GM23338 (cell line): ENCODE results near the gene NVL.

Source experiments
- CREB1 ChIP-seq: fragments of 250-450 bp; sonication (Bioruptor Pico); IDR thresholded peaks from 2 replicates; pipeline ENCODE4 v1.5.0; 2020; ENCODE audit warnings: low read depth, mild to moderate bottlenecking, moderate library complexity
- EZH2 ChIP-seq: fragments of 200-600 bp; sonication (generic); IDR thresholded peaks from one replicate; pipeline ENCODE4 v1.8.0; 2017; ENCODE audit warnings: antibody characterized with exemption, mild to moderate bottlenecking, low read depth; ENCODE audit not compliant: unreplicated experiment
- EZH2phosphoT487 ChIP-seq: fragments of 200-600 bp; sonication (generic); IDR thresholded peaks from one replicate; pipeline ENCODE4 v1.8.1; 2018; ENCODE audit warnings: antibody characterized with exemption; ENCODE audit not compliant: unreplicated experiment
- JUNB ChIP-seq: IDR thresholded peaks from one replicate; pipeline ENCODE4 v1.6.1; 2016; ENCODE audit warnings: antibody characterized with exemption; ENCODE audit not compliant: unreplicated experiment
- NANOG ChIP-seq: IDR thresholded peaks from 2 replicates; pipeline ENCODE4 v1.6.1; 2016; ENCODE audit warnings: antibody characterized with exemption, borderline replicate concordance
- POLR2AphosphoS5 ChIP-seq: IDR thresholded peaks from 2 replicates; pipeline ENCODE4 v1.6.1; 2016; ENCODE audit warnings: antibody characterized with exemption, low read depth
- STAT1 ChIP-seq: IDR thresholded peaks from one replicate; pipeline ENCODE4 v1.6.1; 2016; ENCODE audit warnings: antibody characterized with exemption; ENCODE audit not compliant: unreplicated experiment
- ZNF114 ChIP-seq: fragments of 250-450 bp; sonication (Bioruptor Pico); IDR thresholded peaks from 2 replicates; pipeline ENCODE4 v1.5.0; 2020; ENCODE audit warnings: mild to moderate bottlenecking, moderate library complexity
- TF ChIP-seq, protein P1 (sequence below), 2 experiments: fragments of 200-600 bp in 1 of 2; sonication (generic) in 1 of 2; conservative IDR thresholded peaks; 2 replicates each; pipeline versions ENCODE4 v1.5.1 to v1.6.1; 2016 to 2017; ENCODE audit warnings: antibody characterized with exemption in 2 of 2, low read depth in 2 of 2, mild to moderate bottlenecking in 2 of 2, moderate library complexity in 1 of 2
- TF ChIP-seq, protein P2 (sequence below): IDR thresholded peaks from one replicate; pipeline ENCODE4 v1.6.1; 2018; ENCODE audit warnings: antibody characterized with exemption; ENCODE audit not compliant: unreplicated experiment
- TF ChIP-seq, protein P3 (sequence below): IDR thresholded peaks from 2 replicates; pipeline ENCODE4 v1.6.1; 2016; ENCODE audit warnings: antibody characterized with exemption
- TF ChIP-seq, protein P4 (sequence below): fragments of 250-450 bp; sonication (Bioruptor Pico); IDR thresholded peaks from 2 replicates; pipeline ENCODE4 v1.5.0; 2020; ENCODE audit warnings: mild to moderate bottlenecking, moderate library complexity

DNA sequence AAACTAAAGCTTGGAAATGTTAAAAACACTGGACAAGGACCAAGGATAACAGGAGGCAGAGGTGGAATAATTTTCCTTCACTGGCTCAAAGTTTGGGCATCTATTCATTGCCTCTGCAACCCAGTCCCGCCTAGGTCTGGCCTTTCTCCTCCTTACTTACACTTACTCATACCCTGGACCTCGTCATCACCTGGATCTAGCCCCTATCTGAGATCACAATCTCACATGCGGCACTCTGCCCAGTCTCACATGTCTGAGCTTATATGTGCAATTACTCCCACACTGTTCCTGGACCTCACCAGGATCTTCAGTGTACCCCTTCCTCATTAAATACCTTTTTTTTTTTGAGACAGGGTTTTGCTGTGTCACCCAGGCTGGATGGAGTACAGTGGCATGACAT lies 37.6 kb downstream of the NVL start:
- TF ChIP-seq, protein P1, sequence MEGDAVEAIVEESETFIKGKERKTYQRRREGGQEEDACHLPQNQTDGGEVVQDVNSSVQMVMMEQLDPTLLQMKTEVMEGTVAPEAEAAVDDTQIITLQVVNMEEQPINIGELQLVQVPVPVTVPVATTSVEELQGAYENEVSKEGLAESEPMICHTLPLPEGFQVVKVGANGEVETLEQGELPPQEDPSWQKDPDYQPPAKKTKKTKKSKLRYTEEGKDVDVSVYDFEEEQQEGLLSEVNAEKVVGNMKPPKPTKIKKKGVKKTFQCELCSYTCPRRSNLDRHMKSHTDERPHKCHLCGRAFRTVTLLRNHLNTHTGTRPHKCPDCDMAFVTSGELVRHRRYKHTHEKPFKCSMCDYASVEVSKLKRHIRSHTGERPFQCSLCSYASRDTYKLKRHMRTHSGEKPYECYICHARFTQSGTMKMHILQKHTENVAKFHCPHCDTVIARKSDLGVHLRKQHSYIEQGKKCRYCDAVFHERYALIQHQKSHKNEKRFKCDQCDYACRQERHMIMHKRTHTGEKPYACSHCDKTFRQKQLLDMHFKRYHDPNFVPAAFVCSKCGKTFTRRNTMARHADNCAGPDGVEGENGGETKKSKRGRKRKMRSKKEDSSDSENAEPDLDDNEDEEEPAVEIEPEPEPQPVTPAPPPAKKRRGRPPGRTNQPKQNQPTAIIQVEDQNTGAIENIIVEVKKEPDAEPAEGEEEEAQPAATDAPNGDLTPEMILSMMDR (conservative IDR thresholded peaks at IDR 0.05; ENCODE audit: low read depth in 2 of 2), result no peak
- TF ChIP-seq EZH2 (no peak), POLR2AphosphoS5 (no peak), ZNF114 (no peak), STAT1 (no peak), CREB1 (no peak), JUNB (no peak), EZH2phosphoT487 (no peak), NANOG (no peak)
- TF ChIP-seq, protein P2, sequence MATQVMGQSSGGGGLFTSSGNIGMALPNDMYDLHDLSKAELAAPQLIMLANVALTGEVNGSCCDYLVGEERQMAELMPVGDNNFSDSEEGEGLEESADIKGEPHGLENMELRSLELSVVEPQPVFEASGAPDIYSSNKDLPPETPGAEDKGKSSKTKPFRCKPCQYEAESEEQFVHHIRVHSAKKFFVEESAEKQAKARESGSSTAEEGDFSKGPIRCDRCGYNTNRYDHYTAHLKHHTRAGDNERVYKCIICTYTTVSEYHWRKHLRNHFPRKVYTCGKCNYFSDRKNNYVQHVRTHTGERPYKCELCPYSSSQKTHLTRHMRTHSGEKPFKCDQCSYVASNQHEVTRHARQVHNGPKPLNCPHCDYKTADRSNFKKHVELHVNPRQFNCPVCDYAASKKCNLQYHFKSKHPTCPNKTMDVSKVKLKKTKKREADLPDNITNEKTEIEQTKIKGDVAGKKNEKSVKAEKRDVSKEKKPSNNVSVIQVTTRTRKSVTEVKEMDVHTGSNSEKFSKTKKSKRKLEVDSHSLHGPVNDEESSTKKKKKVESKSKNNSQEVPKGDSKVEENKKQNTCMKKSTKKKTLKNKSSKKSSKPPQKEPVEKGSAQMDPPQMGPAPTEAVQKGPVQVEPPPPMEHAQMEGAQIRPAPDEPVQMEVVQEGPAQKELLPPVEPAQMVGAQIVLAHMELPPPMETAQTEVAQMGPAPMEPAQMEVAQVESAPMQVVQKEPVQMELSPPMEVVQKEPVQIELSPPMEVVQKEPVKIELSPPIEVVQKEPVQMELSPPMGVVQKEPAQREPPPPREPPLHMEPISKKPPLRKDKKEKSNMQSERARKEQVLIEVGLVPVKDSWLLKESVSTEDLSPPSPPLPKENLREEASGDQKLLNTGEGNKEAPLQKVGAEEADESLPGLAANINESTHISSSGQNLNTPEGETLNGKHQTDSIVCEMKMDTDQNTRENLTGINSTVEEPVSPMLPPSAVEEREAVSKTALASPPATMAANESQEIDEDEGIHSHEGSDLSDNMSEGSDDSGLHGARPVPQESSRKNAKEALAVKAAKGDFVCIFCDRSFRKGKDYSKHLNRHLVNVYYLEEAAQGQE, result no peak
- TF ChIP-seq, protein P3, sequence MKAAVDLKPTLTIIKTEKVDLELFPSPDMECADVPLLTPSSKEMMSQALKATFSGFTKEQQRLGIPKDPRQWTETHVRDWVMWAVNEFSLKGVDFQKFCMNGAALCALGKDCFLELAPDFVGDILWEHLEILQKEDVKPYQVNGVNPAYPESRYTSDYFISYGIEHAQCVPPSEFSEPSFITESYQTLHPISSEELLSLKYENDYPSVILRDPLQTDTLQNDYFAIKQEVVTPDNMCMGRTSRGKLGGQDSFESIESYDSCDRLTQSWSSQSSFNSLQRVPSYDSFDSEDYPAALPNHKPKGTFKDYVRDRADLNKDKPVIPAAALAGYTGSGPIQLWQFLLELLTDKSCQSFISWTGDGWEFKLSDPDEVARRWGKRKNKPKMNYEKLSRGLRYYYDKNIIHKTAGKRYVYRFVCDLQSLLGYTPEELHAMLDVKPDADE, result no peak
- TF ChIP-seq, protein P4, sequence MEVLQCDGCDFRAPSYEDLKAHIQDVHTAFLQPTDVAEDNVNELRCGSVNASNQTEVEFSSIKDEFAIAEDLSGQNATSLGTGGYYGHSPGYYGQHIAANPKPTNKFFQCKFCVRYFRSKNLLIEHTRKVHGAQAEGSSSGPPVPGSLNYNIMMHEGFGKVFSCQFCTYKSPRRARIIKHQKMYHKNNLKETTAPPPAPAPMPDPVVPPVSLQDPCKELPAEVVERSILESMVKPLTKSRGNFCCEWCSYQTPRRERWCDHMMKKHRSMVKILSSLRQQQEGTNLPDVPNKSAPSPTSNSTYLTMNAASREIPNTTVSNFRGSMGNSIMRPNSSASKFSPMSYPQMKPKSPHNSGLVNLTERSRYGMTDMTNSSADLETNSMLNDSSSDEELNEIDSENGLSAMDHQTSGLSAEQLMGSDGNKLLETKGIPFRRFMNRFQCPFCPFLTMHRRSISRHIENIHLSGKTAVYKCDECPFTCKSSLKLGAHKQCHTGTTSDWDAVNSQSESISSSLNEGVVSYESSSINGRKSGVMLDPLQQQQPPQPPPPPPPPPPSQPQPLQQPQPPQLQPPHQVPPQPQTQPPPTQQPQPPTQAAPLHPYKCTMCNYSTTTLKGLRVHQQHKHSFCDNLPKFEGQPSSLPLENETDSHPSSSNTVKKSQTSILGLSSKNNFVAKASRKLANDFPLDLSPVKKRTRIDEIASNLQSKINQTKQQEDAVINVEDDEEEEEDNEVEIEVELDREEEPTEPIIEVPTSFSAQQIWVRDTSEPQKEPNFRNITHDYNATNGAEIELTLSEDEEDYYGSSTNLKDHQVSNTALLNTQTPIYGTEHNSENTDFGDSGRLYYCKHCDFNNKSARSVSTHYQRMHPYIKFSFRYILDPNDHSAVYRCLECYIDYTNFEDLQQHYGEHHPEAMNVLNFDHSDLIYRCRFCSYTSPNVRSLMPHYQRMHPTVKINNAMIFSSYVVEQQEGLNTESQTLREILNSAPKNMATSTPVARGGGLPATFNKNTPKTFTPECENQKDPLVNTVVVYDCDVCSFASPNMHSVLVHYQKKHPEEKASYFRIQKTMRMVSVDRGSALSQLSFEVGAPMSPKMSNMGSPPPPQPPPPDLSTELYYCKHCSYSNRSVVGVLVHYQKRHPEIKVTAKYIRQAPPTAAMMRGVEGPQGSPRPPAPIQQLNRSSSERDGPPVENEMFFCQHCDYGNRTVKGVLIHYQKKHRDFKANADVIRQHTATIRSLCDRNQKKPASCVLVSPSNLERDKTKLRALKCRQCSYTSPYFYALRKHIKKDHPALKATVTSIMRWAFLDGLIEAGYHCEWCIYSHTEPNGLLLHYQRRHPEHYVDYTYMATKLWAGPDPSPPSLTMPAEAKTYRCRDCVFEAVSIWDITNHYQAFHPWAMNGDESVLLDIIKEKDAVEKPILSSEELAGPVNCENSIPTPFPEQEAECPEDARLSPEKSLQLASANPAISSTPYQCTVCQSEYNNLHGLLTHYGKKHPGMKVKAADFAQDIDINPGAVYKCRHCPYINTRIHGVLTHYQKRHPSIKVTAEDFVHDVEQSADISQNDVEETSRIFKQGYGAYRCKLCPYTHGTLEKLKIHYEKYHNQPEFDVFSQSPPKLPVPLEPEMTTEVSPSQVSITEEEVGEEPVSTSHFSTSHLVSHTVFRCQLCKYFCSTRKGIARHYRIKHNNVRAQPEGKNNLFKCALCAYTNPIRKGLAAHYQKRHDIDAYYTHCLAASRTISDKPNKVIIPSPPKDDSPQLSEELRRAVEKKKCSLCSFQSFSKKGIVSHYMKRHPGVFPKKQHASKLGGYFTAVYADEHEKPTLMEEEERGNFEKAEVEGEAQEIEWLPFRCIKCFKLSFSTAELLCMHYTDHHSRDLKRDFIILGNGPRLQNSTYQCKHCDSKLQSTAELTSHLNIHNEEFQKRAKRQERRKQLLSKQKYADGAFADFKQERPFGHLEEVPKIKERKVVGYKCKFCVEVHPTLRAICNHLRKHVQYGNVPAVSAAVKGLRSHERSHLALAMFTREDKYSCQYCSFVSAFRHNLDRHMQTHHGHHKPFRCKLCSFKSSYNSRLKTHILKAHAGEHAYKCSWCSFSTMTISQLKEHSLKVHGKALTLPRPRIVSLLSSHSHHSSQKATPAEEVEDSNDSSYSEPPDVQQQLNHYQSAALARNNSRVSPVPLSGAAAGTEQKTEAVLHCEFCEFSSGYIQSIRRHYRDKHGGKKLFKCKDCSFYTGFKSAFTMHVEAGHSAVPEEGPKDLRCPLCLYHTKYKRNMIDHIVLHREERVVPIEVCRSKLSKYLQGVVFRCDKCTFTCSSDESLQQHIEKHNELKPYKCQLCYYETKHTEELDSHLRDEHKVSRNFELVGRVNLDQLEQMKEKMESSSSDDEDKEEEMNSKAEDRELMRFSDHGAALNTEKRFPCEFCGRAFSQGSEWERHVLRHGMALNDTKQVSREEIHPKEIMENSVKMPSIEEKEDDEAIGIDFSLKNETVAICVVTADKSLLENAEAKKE (CRISPR knock-in tag), result no peak
